ENCODE results near the gene PGBD4.
A peak's percentile ranks its signal among the peaks of the same experiment; 100 is the strongest.

Gene PGBD4

GRCh38 chr15:34076785-34077184 is 25.1 kb upstream of the PGBD4 start:
- no peak overlapping the region for H3K4me3 ChIP-seq (ENCODE audit: low read length)
- no peaks in the 10 kb centered on the region for H3K4me1 ChIP-seq (ENCODE audit: control insufficient read depth, insufficient read depth, low read length)
- H3K36me3 ChIP-seq (ENCODE audit: control insufficient read depth, insufficient read depth, low read length): no peaks in the 10 kb centered on the region
- no peak overlapping the region for H3K27ac ChIP-seq (ENCODE audit: low read length)
- no CpG with 5 or more reads among the region's 4 CpGs for WGBS (ENCODE audit: insufficient coverage, insufficient read length)
- no peaks in the 10 kb centered on the region for H3K9me3 ChIP-seq (ENCODE audit: control insufficient read depth, insufficient read depth, low read length)
- H3K27me3 ChIP-seq (ENCODE audit: control insufficient read depth, insufficient read depth, low read length): no peaks in the 10 kb centered on the region
- no peak for DNase-seq (ENCODE audit: low read depth, low spot score)

DNA sequence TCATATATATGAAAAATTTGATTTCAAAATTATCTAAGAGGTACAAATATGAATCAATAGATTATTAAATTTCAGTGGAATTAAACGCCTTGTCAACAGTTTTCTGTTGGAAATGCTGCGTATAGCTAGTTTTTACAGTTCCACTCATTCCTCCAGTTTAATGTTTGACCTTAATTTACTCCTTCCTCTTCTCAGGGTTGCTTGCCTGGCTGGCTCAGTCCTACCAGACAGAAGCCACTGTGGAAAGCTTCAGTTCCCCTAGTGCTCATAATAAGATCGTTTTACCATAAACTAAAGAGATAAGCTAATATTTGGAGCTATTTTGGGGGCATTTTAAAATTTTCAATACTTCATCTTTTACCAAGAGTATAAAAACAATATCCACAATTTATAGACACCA is 23.0 kb upstream of the PGBD4 start:
- Histone ChIP-seq H3K4me1 (ENCODE audit: control insufficient read depth, insufficient read depth, low read length) (no peaks in the 10 kb centered on the region), H3K36me3 (ENCODE audit: control insufficient read depth, insufficient read depth, low read length) (no peaks in the 10 kb centered on the region), H3K4me3 (ENCODE audit: low read length) (no peak overlapping the region), H3K9me3 (ENCODE audit: control insufficient read depth, insufficient read depth, low read length) (no peaks in the 10 kb centered on the region), H3K27ac (ENCODE audit: low read length) (no peak overlapping the region), H3K27me3 (ENCODE audit: control insufficient read depth, insufficient read depth, low read length) (no peaks in the 10 kb centered on the region)
- no peak for DNase-seq (ENCODE audit: low read depth, low spot score)
- WGBS (ENCODE audit: insufficient coverage, insufficient read length): no CpG with 5 or more reads among the region's 3 CpGs

DNA sequence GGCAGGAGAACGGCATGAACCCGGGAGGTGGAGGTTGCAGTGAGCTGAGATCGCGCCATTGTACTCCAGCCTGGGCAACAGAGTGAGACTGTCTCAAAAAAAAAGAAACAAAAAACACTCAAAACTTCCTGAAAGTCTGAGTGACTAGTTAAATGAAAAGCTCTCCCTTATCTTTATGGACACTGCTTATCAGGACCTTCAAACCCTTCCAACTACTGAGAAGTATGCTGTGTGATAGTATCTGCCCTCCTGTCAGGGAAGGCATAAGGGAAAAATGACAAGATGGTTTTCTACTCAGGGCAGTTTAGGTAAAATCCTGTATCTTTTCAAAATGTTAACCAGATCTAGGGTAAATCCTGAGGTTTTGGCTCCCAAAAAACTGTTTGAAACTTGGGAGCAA is 22.0 kb upstream of the PGBD4 start:
- H3K36me3 ChIP-seq (ENCODE audit: control insufficient read depth, insufficient read depth, low read length): peaks cover 2% of the 10 kb centered on the region; the same call in 1 of the 2 replicates
- no peaks in the 10 kb centered on the region for H3K27me3 ChIP-seq (ENCODE audit: control insufficient read depth, insufficient read depth, low read length)
- no peak for DNase-seq (ENCODE audit: low read depth, low spot score)
- no peak overlapping the region for H3K27ac ChIP-seq (ENCODE audit: low read length)
- H3K4me1 ChIP-seq (ENCODE audit: control insufficient read depth, insufficient read depth, low read length): no peaks in the 10 kb centered on the region
- no peak overlapping the region for H3K4me3 ChIP-seq (ENCODE audit: low read length)
- no CpG with 5 or more reads among the region's 4 CpGs for WGBS (ENCODE audit: insufficient coverage, insufficient read length)
- H3K9me3 ChIP-seq (ENCODE audit: control insufficient read depth, insufficient read depth, low read length): no peaks in the 10 kb centered on the region

GRCh38 chr15:34084086-34084485 is 17.8 kb upstream of the PGBD4 start:
- Histone ChIP-seq H3K4me3 (ENCODE audit: low read length) (no peak overlapping the region), H3K27ac (ENCODE audit: low read length) (no peak overlapping the region), H3K4me1 (ENCODE audit: control insufficient read depth, insufficient read depth, low read length) (no peaks in the 10 kb centered on the region), H3K27me3 (ENCODE audit: control insufficient read depth, insufficient read depth, low read length) (no peaks in the 10 kb centered on the region), H3K9me3 (ENCODE audit: control insufficient read depth, insufficient read depth, low read length) (no peaks in the 10 kb centered on the region), H3K36me3 (ENCODE audit: control insufficient read depth, insufficient read depth, low read length) (peaks cover 6% of the 10 kb centered on the region; the same call in 1 of the 2 replicates)
- DNase-seq (ENCODE audit: low read depth, low spot score): no peak
- WGBS (ENCODE audit: insufficient coverage, insufficient read length): no CpG with 5 or more reads among the region's 7 CpGs

DNA sequence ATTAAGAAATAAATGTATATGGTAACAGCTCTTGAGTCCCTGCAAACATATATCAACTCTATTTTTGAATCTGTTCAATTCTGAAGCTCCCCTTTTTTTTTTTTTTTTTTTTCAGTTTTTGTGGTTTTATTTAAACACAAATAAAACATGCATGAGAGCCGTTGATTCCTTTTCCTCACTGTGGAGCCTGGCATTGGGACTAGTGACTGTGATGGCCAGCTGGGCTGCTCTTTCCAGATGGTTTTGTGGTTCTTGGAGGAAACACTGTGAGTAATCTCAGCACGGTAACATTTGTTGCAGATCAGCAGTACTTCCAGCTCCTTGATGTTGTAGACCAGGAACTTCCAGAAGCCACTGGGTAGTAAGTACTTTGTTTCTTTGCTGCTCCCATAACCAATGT is 16.1 kb upstream of the PGBD4 start:
- no peaks in the 10 kb centered on the region for H3K27me3 ChIP-seq (ENCODE audit: control insufficient read depth, insufficient read depth, low read length)
- H3K27ac ChIP-seq (ENCODE audit: low read length): no peak overlapping the region
- peaks cover 6% of the 10 kb centered on the region; the same call in 1 of the 2 replicates for H3K36me3 ChIP-seq (ENCODE audit: control insufficient read depth, insufficient read depth, low read length)
- H3K9me3 ChIP-seq (ENCODE audit: control insufficient read depth, insufficient read depth, low read length): no peaks in the 10 kb centered on the region
- H3K4me1 ChIP-seq (ENCODE audit: control insufficient read depth, insufficient read depth, low read length): no peaks in the 10 kb centered on the region
- H3K4me3 ChIP-seq (ENCODE audit: low read length): no peak overlapping the region
- WGBS (ENCODE audit: insufficient coverage, insufficient read length): no CpG with 5 or more reads among the region's 2 CpGs
- DNase-seq (ENCODE audit: low read depth, low spot score): no peak

DNA sequence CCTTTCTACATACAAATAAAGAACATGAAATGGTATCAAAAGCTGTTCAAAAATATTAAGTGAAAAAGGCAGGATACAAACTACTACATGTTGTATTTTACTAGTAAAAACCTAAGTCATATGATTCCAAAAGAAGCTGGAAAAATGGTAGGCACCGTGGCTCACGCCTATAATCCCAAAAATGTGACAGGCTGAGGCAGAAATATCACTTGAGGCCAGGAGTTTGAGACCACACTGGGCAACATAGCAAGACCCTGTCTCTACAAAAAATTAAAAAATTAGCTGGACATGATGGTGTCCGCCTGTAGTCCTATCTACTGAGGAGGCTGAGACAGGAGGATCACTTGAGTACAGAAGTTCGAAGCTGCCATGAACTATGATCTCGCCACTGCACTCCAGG is 2.0 kb upstream of the PGBD4 start:
- Histone ChIP-seq H3K4me3 (ENCODE audit: low read length) (no peak overlapping the region), H3K27me3 (ENCODE audit: control insufficient read depth, insufficient read depth, low read length) (no peaks in the 10 kb centered on the region), H3K4me1 (ENCODE audit: control insufficient read depth, insufficient read depth, low read length) (no peaks in the 10 kb centered on the region), H3K36me3 (ENCODE audit: control insufficient read depth, insufficient read depth, low read length) (no peaks in the 10 kb centered on the region), H3K9me3 (ENCODE audit: control insufficient read depth, insufficient read depth, low read length) (no peaks in the 10 kb centered on the region), H3K27ac (ENCODE audit: low read length) (no peak overlapping the region)
- no CpG with 5 or more reads among the region's 5 CpGs for WGBS (ENCODE audit: insufficient coverage, insufficient read length)
- no peak for DNase-seq (ENCODE audit: low read depth, low spot score)

GRCh38 chr15:34102175-34102925 is 467 bp downstream of the PGBD4 start:
- Histone ChIP-seq H3K4me3 (ENCODE audit: low read length) (peak overlapping the region; percentile 59; the same call in 1 of the 2 replicates), H3K4me1 (ENCODE audit: control insufficient read depth, insufficient read depth, low read length) (no peaks in the 10 kb centered on the region), H3K27ac (ENCODE audit: low read length) (no peak overlapping the region), H3K27me3 (ENCODE audit: control insufficient read depth, insufficient read depth, low read length) (no peaks in the 10 kb centered on the region), H3K9me3 (ENCODE audit: control insufficient read depth, insufficient read depth, low read length) (no peaks in the 10 kb centered on the region), H3K36me3 (ENCODE audit: control insufficient read depth, insufficient read depth, low read length) (no peaks in the 10 kb centered on the region)
- no peak for DNase-seq (ENCODE audit: low read depth, low spot score)
- WGBS (ENCODE audit: insufficient coverage, insufficient read length): no CpG with 5 or more reads among the region's 29 CpGs

GRCh38 chr15:34106423-34106822 is 4.5 kb downstream of the PGBD4 start:
- Histone ChIP-seq H3K36me3 (ENCODE audit: control insufficient read depth, insufficient read depth, low read length) (no peaks in the 10 kb centered on the region), H3K27ac (ENCODE audit: low read length) (no peak overlapping the region), H3K4me1 (ENCODE audit: control insufficient read depth, insufficient read depth, low read length) (no peaks in the 10 kb centered on the region), H3K9me3 (ENCODE audit: control insufficient read depth, insufficient read depth, low read length) (no peaks in the 10 kb centered on the region), H3K27me3 (ENCODE audit: control insufficient read depth, insufficient read depth, low read length) (no peaks in the 10 kb centered on the region), H3K4me3 (ENCODE audit: low read length) (no peak overlapping the region)
- WGBS (ENCODE audit: insufficient coverage, insufficient read length): no CpG with 5 or more reads among the region's 1 CpG
- DNase-seq (ENCODE audit: low read depth, low spot score): no peak

- no peaks in the 10 kb centered on the region for H3K4me1 ChIP-seq (ENCODE audit: control insufficient read depth, insufficient read depth, low read length)
- H3K27me3 ChIP-seq (ENCODE audit: control insufficient read depth, insufficient read depth, low read length): no peaks in the 10 kb centered on the region
- no peaks in the 10 kb centered on the region for H3K9me3 ChIP-seq (ENCODE audit: control insufficient read depth, insufficient read depth, low read length)
- no peak overlapping the region for H3K4me3 ChIP-seq (ENCODE audit: low read length)
- no peak overlapping the region for H3K27ac ChIP-seq (ENCODE audit: low read length)
- no CpG with 5 or more reads among the region's 2 CpGs for WGBS (ENCODE audit: insufficient coverage, insufficient read length)
- H3K36me3 ChIP-seq (ENCODE audit: control insufficient read depth, insufficient read depth, low read length): no peaks in the 10 kb centered on the region
- DNase-seq (ENCODE audit: low read depth, low spot score): no peak
Measured at GRCh38 chr15:34107315-34107714, 5.4 kb downstream of the PGBD4 start.

GRCh38 chr15:34109797-34110663 is 8.1 kb downstream of the PGBD4 start:
- Histone ChIP-seq H3K27me3 (ENCODE audit: control insufficient read depth, insufficient read depth, low read length) (no peaks in the 10 kb centered on the region), H3K4me3 (ENCODE audit: low read length) (no peak overlapping the region), H3K36me3 (ENCODE audit: control insufficient read depth, insufficient read depth, low read length) (no peaks in the 10 kb centered on the region), H3K4me1 (ENCODE audit: control insufficient read depth, insufficient read depth, low read length) (no peaks in the 10 kb centered on the region), H3K27ac (ENCODE audit: low read length) (no peak overlapping the region), H3K9me3 (ENCODE audit: control insufficient read depth, insufficient read depth, low read length) (no peaks in the 10 kb centered on the region)
- DNase-seq (ENCODE audit: low read depth, low spot score): no peak
- no CpG with 5 or more reads among the region's 5 CpGs for WGBS (ENCODE audit: insufficient coverage, insufficient read length)

Measured in iPS DF 6.9 (cell line).